Sigmoid colon (tissue), 4 donors: ENCODE measurements around the gene IL2RA.

Experiments used
- CTCF ChIP-seq, 4 experiments: fragments of 450-650 bp in 3 of 4; fragments of 200-600 bp in 1 of 4; IDR thresholded peaks; one replicate each; pipeline ENCODE4 v1.5.1; 2016 to 2019; ENCODE audit warnings: antibody characterized with exemption in 4 of 4, mild to moderate bottlenecking in 3 of 4, moderate library complexity in 2 of 4
- EP300 ChIP-seq, 4 donors: sonication (generic); formaldehyde crosslinking; IDR thresholded peaks; one replicate each; pipeline ENCODE4 v1.6.1; 2017; ENCODE audit warnings: antibody characterized with exemption in 4 of 4
- POLR2A ChIP-seq, 2 donors: fragments of 450-650 bp; IDR thresholded peaks; one replicate each; pipeline ENCODE4 v1.6.1; 2016; ENCODE audit warnings: antibody characterized with exemption in 2 of 2, mild to moderate bottlenecking in 2 of 2, moderate library complexity in 2 of 2
- POLR2AphosphoS5 ChIP-seq, 4 donors: sonication (generic); formaldehyde crosslinking; IDR thresholded peaks; one replicate each; pipeline ENCODE4 v1.6.1; 2017; ENCODE audit warnings: antibody characterized with exemption in 4 of 4

GRCh38 chr10:6062101-6062771 is at the start of gene IL2RA:
- TF ChIP-seq CTCF (IDR thresholded peaks at IDR 0.05) (no peak), POLR2A (IDR thresholded peaks at IDR 0.05) (no peak), EP300 (IDR thresholded peaks at IDR 0.05) (no peak), POLR2AphosphoS5 (IDR thresholded peaks at IDR 0.05) (no peak)
